SKM-1 (cell line): ENCODE measurements around the gene SPECC1L.
A peak's percentile ranks its signal among the peaks of the same experiment; 100 is the strongest.
"Not testable (repeated sequence)": the region's sequence is repeated elsewhere in the genome, so short reads cannot be mapped to it uniquely, and the experiment has no call there.

ENCODE experiments used
- DNase-seq: peaks from one replicate; lab custom pipeline; 2025; ENCODE audit not compliant: unreplicated experiment; lab: John Stamatoyannopoulos, UW

SPECC1L gene

DNA sequence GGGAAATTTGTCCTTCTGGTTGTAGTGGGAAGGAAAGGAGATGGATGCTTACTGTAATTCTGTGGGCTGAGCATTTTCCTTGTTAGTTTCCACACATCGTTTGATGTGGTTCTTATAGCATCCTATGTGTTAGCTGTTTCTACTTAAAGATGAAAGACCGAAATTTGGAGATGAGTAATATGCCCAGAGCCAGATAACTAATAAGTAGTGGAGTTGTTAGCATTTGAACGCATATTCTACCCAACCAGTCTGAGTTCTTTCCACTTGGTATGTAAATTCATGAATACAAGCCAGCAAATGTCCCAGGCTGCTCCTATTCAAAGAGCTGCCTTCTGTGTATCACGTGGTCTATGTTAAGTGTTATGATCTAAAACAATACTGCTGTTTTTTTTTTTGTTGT lies 14.6 kb downstream of the SPECC1L start:
- DNase-seq: no peak

DNA sequence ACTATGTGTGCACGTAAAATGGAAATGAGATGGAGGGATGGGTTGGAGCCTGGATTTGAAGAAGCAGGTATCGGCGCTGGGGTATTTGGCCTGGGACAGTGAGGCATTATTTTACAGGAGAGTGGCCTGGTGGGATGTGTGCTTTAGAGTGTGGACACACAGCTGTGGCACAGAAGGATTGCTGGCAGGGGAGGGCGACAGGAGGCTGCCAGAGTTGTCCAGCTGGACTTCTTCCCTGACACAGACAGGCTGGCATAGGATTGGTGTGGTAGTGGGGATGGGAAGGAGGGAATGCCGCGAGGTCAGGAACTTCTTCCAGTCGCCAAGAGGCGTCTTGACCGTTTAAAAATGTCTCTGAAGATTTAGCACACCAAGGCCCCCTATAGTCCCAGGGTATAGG lies 16.6 kb downstream of the SPECC1L start:
- not testable (repeated sequence) for DNase-seq

DNA sequence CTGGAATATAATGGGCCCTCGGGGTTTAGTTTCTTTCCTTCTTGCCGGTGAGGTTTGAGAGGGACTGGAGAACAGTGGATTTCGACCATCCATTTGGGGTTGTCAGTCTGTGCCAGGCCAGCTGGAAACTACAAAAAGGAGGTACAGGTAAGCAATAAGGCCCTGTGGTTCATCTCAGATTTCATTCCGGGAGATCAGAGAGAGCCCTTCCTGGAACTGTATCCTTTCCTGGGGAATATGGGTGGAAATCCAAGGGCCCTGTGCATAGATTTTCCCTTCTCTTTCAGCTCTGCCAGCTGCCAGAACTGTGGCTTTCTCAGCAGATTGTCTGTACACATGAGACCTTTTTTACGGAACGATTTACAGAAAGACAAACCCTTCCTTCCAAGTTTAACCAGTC lies 17.2 kb downstream of the SPECC1L start:
- not testable (repeated sequence) for DNase-seq

DNA sequence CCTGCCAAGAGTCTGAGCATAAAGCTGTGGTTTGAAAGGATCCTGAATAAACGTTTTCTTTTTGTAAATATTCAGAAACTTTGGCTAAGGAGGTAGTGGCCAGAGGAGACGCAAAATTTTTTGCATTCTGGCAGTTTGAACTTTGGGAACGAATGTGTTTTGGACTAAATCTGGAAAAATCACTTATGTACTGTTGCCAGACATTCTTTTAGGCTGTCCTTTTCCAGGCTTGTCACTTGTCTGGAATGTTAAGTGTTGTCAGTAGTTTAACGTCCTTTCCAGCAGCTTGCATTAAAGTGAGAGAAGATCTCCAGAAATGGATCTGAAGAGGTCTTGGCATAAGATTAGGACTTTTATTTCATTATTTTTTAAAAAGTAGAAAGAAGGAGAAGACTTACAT lies 18.5 kb downstream of the SPECC1L start:
- no peak for DNase-seq

DNA sequence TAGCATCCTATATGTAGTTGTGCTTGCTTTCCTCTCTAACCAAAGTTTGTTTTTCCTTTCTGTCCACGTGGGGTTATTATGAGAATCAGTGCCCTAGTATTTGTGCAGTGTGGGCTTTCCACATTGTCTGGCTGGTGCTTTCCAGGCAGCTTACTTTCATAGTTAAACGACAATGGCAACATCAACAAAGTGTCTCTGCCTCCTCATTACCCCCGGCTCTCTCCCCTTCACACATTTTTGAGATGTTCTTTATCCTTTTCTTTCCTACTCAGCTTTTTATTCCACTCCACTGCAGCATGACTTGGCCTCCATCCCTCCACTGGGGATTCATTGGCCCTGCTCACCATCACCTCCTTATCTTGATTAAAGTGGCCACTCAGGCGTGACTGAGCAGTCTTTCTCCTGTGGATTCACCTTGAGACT lies 19.1 kb downstream of the SPECC1L start:
- DNase-seq: no peak

DNA sequence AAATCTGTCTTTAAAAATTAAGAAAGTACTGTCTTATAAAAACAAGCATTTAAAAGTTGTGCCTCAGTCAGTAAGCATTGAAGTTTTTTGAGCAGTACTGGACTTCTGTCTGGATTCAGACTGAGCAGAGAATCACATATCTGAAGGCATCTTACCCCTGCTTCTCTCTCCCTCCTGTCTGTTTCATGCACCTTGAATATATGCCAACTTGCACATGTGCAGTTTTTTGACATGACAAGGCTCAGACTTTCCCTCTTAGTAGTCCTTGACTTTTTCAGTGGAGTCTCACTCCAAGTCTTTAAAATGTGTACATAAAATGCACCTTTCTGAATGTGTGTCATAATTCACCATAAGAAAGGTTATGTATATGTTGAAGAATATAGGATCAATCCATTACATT lies 19.8 kb downstream of the SPECC1L start:
- no peak for DNase-seq

DNA sequence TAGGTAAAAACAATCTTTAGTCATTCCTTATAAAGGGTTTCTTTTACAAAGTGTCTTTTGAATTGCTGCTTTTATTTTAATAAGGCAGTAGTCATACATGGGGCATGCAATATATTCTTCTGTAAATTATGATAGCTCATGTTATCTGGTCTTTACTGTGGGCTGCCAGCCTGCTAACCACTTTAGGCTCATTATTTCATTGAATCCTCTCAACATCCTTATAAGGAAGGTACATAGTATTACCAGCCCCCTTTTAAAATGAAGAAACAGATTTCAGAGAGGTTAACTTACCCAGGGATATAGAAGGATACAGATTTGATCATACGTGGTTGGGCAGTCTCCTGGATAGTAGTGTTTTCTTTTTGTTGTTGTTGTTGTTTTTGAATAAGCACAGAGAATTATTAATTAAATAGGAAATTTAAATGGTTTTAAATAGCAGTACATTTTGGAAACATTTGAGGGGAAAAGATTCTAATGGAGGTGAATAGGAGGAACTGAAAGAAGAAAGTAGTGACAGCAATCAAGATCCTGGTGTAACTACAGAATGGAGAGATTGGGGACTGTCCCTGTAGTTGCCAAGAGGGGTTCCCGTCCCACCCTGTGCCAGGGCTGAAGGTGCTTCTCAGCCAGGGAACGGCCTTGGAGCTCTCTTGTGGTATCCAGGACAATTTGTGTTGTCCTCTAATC lies 21.0 kb downstream of the SPECC1L start:
- no peak for DNase-seq

DNA sequence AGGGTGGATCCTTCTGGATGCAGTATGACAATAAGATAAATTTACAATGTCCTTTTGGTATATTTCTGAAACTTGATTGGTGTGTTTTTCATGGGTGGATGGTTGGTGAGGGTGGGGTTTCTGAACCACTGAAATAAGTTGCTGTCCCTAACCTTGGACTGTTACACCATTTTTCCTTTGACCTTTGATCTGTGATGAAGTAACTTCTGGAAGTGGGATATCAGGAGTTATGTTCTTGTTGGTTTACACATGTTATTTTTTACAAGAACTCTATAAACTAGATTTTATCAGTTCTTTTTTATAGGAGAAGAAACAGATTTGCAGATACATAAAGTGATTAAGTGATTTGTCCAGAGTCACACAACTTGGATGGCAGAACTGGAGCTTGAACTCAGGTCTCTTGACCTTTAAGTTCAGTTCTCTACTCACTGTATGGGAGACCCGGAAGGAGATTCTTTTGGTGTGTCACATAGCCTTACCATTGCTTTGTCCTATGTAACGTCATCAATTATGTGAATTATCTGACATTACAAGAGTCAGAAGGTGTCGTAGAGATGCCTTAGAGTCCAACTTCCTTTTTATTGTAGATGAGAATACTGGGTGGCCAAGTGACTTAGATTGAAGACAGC lies 21.7 kb downstream of the SPECC1L start:
- not testable (repeated sequence) for DNase-seq

DNA sequence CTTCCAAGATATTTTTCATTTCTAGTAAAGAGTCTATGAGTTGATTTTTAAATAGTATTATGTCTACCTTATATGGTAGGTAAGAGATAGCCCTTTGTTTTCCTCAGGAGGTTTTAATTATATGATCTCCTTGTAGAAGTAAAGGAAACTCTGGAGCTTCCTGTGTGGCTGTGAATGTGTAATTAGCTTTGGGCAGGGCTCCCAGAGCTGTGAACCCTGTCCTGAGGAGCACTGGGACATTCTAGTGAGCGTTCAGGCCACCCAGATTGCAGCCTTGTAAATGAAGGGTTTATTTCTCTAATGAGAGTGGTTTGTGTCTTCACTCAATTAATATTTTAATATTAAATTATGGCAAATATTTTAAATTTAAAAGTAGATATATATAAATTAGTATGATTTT lies 24.3 kb downstream of the SPECC1L start:
- DNase-seq: not testable (repeated sequence)

DNA sequence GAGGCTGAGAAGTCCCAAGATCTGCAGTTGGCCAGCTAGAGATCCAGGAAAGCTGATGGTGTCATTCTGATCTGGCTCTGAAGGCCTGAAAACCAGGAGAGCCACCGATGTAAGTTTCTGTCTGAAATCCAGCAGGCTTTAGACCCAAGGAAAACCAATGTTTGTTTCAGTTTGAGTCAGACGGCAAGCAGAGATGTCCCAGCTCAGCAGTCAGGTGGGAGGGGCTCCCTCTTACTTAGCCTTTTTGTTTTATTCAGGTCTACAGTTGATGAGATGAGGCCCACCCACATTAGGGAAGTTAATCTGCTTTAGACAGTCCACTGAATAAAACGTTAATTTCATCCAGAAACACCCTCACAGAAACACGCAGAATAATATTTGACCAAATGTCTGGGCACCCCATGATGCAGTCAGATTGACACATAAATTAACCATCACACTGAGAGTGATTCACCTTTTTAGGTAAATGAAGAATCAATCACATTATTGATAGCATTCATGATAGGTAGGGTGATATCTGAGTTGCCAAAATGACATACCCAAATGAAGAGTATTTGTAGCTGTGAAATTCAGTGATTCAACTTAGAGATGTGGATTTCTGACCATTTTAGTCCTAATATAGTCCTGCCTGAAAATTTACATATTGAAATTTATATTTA lies 28.0 kb downstream of the SPECC1L start:
- DNase-seq: not testable (repeated sequence)

DNA sequence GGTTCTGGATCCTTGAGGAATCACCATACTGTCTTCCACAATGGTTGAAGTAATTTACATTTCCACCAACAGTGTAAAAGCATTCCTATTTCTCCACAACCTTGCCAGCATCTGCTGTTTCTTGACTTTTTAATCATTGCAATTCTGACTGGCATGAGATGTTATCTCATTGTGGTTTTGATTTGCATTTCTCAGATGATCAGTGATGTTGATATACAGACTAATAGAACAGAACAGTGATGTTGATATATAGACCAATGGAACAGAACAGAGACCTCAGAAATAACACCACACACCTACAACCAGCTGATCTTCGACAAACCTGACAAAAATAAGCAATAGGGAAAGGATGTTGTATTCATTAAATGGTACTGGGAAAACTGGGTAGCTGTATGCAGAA lies 29.9 kb downstream of the SPECC1L start:
- not testable (repeated sequence) for DNase-seq

DNA sequence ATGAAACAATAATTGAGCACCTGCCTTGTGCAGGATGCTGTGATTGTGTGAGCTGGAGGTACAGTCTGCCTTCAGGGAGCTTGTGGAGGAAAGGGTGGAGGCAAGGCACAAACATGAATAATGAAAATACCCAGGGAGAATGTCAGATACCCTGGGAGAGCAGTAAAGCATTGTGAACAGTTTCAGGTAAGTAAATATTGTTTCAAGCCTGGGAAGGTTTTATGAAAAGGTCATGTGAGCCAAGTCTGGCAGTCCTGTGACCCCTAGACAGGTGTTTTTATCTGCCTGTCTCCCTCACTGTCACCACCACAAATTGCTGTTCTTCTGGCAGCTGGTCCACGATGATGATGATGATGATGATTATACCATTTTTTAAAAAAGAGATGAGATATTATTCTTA lies 32.0 kb downstream of the SPECC1L start:
- no peak for DNase-seq

DNA sequence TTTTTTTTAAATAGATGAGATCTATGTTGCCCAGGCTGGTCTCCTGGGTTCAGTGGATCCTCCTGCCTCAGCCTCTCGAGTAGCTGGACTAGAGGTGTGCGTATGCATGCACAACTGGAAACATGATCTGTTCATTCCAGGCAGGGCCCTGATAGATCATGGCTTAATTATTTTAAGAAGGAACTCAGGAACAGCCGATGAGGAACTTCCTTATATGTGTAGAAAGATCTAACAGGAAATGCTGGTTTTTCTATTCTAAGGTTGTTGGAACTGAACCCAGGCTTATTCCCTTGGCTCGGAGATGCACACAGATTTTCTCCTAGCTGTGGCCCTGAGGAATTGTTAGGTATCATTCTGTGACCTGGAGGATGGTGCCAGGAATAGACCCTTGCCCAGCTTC lies 32.4 kb downstream of the SPECC1L start:
- DNase-seq: peak; percentile 7

DNA sequence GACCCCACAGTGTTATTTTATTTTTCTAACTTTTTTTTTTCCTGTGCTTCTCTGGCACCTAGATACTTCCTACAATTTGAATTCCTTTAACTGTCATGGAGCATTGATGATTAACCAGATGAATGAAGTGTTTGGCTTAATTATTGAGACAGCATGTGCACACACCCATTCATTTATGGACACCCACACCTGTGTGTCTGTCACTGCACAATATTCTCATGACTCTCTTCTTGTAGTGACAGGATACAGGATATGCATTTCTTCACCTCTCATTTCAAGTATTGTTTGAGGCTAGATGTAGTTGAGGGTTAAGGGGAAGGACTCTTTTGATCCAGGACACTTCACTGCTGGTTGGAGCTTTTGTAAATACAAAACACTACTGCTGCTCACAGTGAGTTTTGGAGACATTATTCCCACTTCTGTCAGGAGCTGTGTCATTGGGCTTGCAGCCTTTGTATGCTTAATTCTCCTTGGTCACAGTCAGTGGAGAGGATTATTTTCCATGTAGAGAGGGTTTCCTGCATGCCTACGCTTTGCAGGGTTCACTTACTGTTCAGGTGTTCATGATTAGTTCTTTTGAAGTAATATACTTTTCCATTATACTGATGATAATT lies 33.5 kb downstream of the SPECC1L start:
- no peak for DNase-seq

DNA sequence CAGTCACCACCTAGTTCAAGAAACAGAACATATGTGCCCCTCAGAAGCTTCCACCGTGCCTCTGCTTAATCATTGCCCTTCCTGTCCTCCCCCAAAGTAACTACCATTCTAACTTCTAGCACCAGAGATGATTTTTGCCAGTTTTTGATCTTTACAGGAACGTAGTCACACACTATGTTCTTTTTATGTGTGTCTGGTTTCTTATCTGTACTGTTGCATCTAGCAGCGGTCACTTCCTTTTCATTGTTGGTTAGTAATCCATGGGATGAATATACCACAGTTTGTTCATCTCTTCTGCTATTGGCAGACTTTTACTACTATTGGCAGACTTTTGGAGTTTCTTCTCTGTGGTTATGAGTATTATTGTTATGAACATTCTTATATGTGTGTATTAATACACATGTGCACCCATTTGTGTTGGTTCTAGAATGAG lies 34.6 kb downstream of the SPECC1L start:
- DNase-seq: no peak

DNA sequence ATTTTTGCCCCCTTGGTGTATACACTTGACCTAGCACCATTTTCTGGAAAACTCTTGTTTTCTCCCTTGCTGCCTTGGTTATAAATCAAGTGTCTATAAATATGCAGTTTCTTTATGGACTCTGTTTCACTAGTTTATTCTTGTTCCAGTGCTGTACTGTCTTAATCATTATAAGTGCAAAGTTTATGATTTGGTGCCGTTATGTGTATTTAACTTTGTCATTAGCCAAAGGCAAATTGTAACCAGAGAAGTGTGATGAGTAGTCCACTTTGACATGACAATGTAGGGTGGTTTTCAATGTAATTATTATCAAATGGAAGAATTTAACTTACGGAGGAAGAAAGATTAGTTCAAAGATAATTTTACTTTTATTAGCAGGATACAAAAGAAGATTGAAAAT lies 40.3 kb downstream of the SPECC1L start:
- DNase-seq: no peak

DNA sequence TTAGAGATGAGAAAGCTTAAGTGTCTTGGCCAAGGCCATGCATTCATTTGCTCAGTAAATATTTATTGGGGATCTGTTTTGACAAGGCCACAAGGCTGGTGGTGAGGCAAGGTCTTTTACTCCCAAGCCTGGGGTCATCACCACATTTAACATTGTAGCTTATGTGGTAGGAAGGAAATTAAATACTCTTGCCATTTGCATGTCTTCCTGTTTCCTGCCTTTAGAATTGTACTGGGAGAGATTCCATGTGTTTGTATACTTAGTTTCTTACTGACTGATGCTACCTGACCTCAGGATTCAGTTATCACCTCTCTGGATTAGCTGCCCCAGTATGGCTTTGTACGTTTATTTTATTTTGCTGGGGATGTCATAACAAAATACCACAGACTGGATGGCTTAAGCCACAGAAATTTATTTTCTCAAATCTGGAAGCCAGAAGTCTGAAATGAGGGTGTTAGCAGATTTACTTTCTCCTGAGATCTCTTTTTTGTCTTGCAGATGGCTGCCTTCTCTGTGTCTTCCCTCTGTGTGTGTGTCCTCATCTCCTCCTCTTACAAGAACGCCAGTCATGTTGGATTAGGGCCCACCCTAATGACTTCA lies 44.8 kb downstream of the SPECC1L start:
- DNase-seq: no peak

DNA sequence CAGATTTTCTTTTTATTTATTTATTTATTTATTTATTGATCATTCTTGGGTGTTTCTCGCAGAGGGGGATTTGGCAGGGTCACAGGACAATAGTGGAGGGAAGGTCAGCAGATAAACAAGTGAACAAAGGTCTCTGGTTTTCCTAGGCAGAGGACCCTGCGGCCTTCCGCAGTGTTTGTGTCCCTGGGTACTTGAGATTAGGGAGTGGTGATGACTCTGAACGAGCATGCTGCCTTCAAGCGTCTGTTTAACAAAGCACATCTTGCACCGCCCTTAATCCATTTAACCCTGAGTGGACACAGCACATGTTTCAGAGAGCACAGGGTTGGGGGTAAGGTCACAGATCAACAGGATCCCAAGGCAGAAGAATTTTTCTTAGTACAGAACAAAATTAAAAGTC lies 45.6 kb downstream of the SPECC1L start:
- DNase-seq: not testable (repeated sequence)

DNA sequence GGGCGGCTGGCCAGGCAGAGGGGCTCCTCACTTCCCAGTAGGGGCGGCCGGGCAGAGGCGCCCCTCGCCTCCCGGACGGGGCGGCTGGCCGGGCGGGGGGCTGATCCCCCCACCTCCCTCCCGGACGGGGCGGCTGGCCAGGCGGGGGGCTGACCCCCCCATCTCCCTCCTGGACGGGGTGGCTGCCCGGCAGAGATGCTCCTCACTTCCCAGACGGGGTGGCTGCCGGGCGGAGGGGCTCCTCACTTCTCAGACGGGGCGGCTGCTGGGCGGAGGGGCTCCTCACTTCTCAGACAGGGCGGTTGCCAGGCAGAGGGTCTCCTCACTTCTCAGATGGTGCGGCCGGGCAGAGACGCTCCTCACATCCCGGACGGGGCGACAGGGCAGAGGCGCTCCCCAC lies 46.9 kb downstream of the SPECC1L start:
- not testable (repeated sequence) for DNase-seq

DNA sequence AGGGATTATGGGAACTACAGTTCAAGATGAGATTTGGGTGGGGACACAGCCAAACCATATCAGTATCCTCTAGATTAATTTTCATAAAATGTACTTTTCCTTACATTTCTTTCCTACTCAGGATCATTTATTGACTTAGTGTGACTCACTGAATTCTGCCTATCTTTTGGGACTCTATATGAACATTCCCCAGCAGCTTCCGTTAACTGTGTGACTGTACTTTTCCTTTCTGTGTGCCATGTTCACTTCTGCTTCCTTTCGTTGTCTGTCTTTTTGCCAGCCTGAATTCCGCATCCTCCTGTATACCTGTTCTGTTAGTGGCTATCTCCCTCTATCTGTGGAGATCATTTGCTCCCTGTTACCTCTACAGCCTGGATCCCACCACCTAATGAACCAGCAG lies 48.8 kb downstream of the SPECC1L start:
- no peak for DNase-seq

DNA sequence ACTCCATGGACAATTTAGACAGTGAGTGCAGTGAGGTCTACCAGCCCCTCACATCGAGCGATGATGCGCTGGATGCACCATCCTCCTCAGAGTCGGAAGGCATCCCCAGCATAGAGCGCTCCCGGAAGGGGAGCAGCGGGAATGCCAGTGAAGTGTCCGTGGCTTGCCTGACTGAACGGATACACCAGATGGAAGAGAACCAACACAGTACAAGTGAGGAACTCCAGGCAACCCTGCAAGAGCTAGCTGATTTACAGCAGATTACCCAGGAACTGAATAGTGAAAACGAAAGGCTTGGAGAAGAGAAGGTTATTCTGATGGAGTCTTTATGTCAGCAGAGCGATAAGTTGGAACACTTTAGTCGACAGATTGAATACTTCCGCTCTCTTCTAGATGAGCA lies 51.4 kb downstream of the SPECC1L start:
- no peak for DNase-seq
